Fibroblast of upper back skin (primary cell): ENCODE results near the gene MTIF2.
"Not testable (repeated sequence)": the region's sequence is repeated elsewhere in the genome, so short reads cannot be mapped to it uniquely, and the experiment has no call there.

Experiments used
- DNase-seq: peaks from one replicate; pipeline ENCODE4 v3.0.0-alpha.2; 2013

MTIF2 gene

DNA sequence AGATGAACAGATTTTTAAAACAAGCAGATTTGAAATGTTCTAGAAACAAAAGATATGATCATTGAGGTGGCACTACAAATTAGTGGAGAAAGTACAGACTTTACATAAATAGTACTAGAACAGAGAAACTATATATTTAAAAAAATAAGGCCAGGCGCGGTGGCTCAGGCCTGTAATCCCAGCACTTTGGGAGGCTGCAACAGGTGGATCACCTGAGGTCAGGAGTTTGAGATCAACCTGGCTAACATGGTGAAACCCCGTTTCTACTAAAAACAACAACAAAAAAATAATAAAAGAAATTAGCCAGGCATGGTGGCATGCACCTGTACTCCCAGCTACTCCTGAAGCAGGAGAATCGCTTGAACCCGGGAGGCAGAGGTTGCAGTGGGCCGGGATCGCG lies 82.2 kb downstream of the MTIF2 start:
- not testable (repeated sequence) for DNase-seq
